GM06990 (cell line): ENCODE results near the gene RERE.

Source experiments
- DNase-seq: peaks from one replicate; pipeline ENCODE4 v3.0.0-alpha.2; 2011; ENCODE audit not compliant: insufficient read length; ENCODE audit errors: extremely low read depth
- H3K27me3 ChIP-seq: replicated peaks from 2 replicates; pipeline ENCODE4 v1.6.0; 2011; ENCODE audit warnings: low read length; ENCODE audit not compliant: control insufficient read depth, insufficient read depth
- H3K36me3 ChIP-seq: 2 replicates; pipeline ENCODE4 v1.5.1; 2011; ENCODE audit warnings: low read length; ENCODE audit not compliant: control insufficient read depth, insufficient read depth
- H3K4me3 ChIP-seq: replicated peaks from 2 replicates; pipeline ENCODE4 v1.5.1; 2011; ENCODE audit warnings: low read depth, mild to moderate bottlenecking, control low read depth, low read length
- TF ChIP-seq, protein P1 (sequence below): IDR thresholded peaks from 2 replicates; pipeline ENCODE4 v1.5.1; 2011; ENCODE audit warnings: low read length, control low read depth, mild to moderate bottlenecking, inconsistent platforms; ENCODE audit not compliant: insufficient read depth, poor library complexity, severe bottlenecking

The RERE gene

DNA sequence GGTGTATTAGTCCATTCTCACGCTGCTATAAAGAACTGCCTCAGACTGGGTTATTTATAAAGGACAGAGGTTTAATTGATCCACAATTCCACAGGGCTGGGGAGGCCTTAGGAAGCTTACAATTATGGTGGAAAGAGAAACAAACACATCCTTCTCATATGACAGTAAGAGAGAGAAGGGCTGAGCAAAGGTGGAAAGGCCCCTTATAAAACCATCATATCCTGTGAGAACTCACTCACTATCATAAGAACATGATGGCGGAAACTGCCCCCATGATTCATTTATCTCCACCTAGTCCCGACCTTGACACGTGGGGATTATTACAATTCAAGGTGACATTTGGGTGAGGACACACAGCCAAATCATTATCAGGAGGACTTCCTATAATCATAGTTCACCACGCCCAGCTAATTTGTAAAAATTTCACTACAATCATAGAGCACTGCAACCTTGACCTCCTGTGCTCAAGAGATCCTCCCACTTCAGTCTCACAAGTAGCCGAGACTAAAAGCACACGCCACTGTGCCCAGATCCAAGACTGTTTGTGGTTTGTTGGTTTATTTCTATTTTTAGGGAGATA lies 164.9 kb downstream of the RERE start:
- no peak for DNase-seq
- no peak overlapping the region for H3K4me3 ChIP-seq

GRCh38 chr1:8651962-8652361 lies 165.5 kb downstream of the RERE start:
- TF ChIP-seq, protein P1, sequence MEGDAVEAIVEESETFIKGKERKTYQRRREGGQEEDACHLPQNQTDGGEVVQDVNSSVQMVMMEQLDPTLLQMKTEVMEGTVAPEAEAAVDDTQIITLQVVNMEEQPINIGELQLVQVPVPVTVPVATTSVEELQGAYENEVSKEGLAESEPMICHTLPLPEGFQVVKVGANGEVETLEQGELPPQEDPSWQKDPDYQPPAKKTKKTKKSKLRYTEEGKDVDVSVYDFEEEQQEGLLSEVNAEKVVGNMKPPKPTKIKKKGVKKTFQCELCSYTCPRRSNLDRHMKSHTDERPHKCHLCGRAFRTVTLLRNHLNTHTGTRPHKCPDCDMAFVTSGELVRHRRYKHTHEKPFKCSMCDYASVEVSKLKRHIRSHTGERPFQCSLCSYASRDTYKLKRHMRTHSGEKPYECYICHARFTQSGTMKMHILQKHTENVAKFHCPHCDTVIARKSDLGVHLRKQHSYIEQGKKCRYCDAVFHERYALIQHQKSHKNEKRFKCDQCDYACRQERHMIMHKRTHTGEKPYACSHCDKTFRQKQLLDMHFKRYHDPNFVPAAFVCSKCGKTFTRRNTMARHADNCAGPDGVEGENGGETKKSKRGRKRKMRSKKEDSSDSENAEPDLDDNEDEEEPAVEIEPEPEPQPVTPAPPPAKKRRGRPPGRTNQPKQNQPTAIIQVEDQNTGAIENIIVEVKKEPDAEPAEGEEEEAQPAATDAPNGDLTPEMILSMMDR, result no peak

More for the DNA sequence above, 164.9 kb downstream of the RERE start:
- TF ChIP-seq, protein P1, result no peak
- no peaks in the 10 kb centered on the region for H3K27me3 ChIP-seq
- H3K36me3 ChIP-seq, result no peaks in the 10 kb centered on the region

DNA sequence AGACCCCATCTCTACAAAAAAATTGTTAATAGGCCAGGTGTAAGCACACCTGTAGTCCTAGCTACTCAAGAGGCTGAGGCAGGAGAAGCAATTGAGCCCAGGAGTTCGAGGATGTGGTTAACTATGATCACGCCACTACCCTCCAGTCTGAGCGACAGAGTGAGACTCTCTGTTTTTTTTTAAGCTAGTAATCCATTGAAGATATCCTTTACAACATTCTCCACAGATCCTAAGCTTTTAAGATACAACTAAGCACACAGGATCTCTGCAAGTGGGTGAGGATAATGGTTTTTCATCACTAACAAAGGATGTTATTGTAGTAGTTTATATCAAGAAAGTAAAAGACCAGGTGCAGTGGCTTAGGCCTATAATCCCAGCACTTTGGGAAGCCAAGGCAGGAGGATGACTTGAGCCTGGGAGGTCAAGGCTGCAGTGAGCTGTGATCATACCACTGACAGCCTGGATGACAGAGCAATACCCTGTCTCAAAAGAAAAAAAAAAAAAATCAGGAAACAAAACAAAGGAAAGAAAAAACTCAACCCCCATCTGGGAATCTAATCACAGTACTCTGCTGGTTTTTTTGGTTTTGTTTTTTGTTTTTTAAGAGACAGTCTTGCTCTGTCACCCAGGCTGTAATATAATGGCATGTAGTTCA lies 166.1 kb downstream of the RERE start:
- H3K27me3 ChIP-seq, result no peaks in the 10 kb centered on the region
- TF ChIP-seq, protein P1, result no peak
- no peak for DNase-seq
- no peak overlapping the region for H3K4me3 ChIP-seq
- H3K36me3 ChIP-seq, result no peaks in the 10 kb centered on the region

More at GRCh38 chr1:8651962-8652361, 165.5 kb downstream of the RERE start:
- Histone ChIP-seq H3K4me3 (no peak overlapping the region), H3K27me3 (no peaks in the 10 kb centered on the region), H3K36me3 (no peaks in the 10 kb centered on the region)
- DNase-seq, result no peak

DNA sequence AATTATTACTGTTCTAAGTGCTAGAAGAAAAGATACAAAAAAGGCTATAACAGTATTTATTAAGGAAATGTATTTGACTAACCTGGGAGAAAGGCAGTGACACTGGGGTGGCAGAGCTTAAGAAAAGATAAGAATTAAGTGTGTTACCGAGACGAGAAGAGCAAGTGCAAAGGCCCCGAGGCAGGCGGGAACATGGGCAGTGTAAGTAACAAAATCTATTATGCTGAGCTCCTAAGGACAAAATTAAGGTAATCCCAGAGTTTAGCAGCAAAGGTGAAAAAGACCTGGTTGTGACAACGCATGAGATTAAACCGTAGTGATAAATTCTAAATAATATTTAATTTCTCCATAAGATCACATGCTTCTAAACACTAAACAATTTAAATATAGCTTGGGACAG lies 167.6 kb downstream of the RERE start:
- DNase-seq, result no peak
- no peaks in the 10 kb centered on the region for H3K27me3 ChIP-seq
- no peak overlapping the region for H3K4me3 ChIP-seq
- TF ChIP-seq, protein P1, result no peak
- no peaks in the 10 kb centered on the region for H3K36me3 ChIP-seq

- peak; percentile 57 for DNase-seq
- Histone ChIP-seq H3K27me3 (no peaks in the 10 kb centered on the region), H3K36me3 (no peaks in the 10 kb centered on the region), H3K4me3 (no peak overlapping the region)
- TF ChIP-seq, protein P1, result no peak
These were observed 168.4 kb downstream of the RERE start for GRCh38 chr1:8649027-8649426.
